ENCODE data around the gene RPL38.
"Not testable (repeated sequence)": the region's sequence is repeated elsewhere in the genome, so short reads cannot be mapped to it uniquely, and the experiment has no call there.

The RPL38 gene

DNA sequence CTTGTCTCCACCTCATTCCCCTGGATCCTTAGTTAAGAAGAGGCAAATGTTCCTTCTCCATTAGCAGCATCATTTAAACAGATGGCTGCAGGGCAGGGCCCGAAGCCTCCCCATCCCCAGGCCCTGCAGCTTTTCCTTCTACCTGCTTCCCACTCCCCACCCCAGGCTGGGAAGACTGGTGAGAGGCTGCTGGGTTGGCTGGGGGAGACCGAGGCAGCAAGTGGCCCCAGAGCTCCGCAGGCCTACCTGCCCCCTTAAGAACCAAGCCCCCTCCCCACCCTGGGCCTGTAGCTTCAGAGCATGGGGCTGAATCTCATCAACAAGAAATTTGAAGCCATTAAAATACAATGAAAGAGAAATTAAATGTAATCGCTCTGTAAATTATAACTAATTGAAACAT is 22.1 kb upstream of the RPL38 start:
- no peak for DNase-seq (ENCODE audit: low read depth, low spot score)
- no peak overlapping the region for H3K4me3 ChIP-seq (ENCODE audit: low read length)

DNA sequence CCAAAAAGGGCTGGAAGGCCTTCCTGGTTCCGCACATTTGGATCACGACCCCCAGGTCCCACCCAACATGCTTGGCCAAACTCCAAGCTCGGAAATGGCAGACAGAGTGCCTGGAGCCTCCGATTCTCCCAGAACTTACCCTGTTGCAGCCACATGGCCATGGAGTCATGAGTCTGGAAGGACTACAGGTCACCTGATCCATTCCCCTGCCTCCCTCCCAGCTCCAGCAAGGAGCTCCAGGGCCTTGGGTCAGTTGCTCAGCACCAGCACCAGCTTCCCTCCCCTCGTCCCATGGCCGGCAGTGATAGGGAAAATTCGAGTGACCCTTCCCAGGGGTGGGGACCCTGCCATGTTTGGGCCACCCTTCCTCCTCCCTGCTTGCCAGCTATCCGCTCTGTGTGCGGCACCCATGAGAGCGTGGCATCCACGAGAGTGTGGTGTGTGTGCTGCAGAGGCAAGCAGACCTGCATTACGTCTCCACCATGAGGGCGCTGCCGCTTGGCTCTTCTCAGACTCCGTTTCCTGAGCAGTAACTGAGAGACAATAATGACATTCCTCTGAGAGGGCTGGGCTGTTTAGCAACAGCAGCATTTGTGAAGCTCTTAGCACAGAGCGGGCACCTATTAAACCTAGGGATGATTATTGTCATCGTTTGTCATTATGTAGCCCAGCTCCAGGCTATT is 21.3 kb upstream of the RPL38 start:
- no peak for DNase-seq (ENCODE audit: low read depth, low spot score)
- H3K4me3 ChIP-seq (ENCODE audit: low read length): no peak overlapping the region

DNA sequence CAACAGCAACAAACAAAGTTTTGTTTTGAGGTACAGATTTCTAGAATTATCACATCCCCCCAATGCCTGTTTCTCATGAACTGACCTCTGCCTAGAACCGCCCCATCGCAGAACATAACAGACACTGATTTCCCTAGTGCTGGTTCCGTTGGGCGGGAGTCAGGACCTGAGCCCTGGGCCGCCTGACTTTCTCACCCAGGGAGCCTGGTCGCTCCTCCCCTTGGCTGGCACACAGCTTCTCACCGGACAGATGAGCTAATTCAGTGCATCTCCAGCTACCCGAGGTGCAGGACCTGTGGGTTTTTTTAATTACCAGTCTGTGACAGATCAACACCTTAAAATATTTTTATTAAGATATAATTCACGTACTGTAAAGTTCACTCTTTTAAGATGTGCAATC is 20.1 kb upstream of the RPL38 start:
- no peak overlapping the region for H3K4me3 ChIP-seq (ENCODE audit: low read length)
- DNase-seq (ENCODE audit: low read depth, low spot score): no peak

DNA sequence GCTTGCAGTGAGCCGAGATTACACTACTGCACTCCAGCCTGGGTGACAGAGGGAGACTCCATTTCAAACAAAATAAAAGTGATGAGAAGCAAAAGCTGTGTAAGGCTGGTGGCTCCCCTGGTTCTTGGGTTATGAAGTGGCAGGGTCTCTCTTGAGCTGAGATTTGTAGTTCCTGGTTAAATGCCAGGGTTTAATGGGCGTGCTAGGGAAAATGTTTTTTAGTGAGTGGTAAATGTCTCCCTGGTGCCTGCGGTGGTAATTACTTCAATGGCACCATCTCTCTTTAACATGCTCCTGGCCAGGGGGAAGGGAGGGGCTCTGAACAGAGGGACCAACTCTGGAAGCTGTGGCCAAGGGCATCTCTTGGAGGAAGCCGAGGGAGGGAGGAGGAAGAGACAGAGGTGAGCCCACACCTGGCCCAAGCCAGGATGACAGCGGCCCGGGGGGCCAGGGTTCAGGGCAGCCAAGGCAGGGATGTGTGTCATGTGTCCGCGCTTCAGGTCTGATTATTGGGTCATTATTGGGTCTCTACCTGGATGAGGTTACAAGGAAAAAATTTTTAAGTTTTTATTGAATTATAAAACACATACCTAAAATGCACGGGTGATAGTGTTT is 17.8 kb upstream of the RPL38 start:
- DNase-seq (ENCODE audit: low read depth, low spot score): no peak
- no peak overlapping the region for H3K4me3 ChIP-seq (ENCODE audit: low read length)

DNA sequence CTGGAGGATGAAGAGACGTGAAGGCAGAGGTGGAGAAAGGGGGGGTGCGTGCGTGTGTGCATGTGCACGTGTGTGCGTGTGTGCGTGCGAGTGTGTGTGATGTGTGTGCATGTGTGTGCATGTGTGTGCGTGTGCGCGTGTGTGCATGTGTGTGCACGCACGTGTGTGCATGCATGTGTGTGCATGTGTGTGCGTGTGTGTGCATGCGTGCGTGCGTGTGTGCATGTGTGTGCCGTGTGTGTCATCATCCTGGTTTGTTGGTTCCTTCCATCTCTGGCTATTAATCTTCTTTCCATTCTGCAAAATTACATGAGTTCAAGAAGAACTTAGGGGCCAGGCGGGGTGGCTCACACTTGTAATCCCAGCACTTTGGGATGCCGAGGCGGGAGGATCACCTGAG is 17.0 kb upstream of the RPL38 start:
- DNase-seq (ENCODE audit: low read depth, low spot score): no peak
- H3K4me3 ChIP-seq (ENCODE audit: low read length): no peak overlapping the region

DNA sequence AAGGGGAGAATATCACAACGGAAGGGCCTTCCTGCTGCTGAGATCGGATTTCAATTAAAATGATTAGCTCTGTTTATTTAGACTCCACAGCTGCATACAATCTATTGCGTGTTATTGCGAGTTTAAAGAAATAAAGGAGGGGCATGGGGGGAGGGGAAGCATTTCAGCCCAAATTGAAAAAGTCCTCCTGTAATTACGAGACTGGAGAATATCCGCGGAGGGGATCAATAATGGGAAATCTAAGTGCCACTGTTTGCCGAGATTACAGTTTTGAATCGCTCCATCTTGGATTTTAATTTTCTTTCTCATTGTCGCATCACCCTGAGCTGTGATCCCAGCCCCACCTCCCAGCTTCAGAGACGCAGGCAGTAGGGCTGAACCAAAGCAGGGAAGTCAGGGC is 15.7 kb upstream of the RPL38 start:
- no peak overlapping the region for H3K4me3 ChIP-seq (ENCODE audit: low read length)
- no peak for DNase-seq (ENCODE audit: low read depth, low spot score)

DNA sequence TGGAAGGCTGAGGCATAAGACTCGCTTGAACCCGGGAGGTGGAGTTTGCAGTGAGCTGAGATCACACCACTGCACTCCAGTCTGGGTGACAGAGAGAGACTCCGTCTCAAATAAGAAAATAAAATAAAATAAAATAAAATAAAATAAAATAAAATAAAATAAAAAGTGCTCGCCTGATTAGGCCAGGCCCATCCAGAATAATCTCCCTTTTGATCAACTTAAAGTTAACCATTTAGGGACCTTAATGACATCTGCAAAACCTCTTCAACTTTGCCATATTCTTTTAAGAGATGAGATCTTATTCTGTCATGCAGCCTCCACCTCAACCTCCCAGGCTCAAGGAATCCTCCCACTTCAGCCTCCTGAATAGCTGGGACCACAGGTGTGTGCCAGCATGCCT is 14.8 kb upstream of the RPL38 start:
- not testable (repeated sequence) for DNase-seq (ENCODE audit: low read depth, low spot score)

DNA sequence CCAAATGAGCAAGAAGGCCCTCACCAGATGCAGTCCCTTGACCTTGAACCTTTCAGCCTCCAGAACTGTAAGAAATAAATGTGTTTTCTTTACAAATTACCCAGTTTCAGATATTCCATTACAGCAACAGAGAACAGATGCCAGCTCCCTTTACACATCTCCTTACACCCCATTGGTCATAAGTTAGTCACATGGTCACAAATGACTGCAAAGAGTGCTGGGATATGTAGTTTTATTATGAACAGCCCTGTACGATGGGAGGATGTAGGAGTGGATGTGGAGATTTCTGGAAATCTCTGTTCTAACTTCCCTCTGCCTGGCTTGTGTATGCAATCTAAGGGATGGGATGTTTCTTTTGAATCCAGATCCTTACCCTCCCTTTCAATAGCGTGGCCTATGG is 13.3 kb upstream of the RPL38 start:
- H3K4me3 ChIP-seq (ENCODE audit: low read length): no peak overlapping the region
- peak; percentile 52 for DNase-seq (ENCODE audit: low read depth, low spot score)

More for the DNA sequence above, 14.8 kb upstream of the RPL38 start:
- H3K4me3 ChIP-seq (ENCODE audit: low read length): not testable (repeated sequence)

DNA sequence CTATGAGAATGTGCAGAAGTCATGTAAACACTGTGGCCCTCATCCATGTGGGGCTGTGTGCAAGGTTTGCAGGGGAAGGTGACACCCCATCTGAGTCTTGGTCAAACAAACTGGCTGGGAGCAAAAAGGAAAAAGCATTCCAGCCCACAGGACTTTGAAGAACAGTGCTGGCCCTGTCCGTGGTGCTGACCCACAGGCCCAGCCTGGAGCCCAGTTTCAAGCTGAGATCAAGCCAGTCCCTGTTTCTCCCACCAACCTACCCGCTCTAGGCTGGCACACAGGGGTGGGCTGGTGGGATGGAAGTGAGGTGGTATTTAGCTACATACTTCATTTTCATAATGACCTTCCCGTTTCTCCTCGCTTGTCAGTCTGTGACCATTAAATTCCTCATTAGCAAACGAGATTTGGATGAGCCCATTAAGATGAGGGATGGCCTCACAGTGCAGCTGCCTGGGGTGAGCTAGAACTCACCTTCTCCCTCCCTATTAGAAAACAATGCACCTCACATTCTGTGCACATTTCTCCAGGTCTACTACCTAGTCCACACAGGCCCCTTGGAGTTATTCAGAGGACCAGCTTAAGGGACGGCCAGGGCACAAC is 12.6 kb upstream of the RPL38 start:
- no peak overlapping the region for H3K4me3 ChIP-seq (ENCODE audit: low read length)
- no peak for DNase-seq (ENCODE audit: low read depth, low spot score)

DNA sequence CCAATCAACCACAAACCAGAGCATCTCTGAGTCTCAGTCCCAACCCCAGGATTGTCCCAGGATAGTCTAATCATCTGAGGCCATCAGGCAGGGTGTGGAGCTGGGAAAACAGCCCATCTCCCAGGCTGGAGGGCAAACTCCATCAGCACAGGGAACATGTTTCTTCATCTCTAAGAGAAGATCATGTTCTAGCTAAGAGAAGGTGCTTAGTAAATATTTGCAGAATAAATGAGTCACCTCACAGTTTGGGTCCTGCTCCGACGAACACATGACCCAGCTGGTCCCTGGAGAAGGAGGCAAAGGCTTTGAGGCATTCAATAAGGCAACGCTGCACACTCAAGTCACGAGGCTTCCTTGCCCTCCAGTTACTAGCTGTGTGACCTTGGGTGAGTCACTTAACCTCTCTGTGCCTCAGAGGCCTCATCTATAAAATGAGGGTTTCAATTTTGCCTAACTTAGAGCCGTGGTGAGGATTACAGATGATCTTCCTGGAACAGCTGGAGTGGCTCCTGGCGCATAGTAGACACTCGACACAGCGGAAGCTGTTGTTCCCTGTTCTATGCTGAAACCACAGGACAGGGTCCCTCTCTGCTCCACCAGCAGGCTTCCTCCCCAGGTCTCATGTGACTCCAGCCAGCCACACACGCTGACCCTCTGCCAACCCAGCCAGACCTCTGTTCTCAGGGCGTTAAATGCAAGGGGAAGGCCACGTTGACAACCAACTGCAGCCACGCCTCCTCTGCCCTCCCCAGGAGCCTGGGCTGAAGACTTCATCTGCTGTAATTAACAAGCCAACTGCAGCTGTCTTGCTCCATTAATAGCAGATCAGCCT is 10.3 kb upstream of the RPL38 start:
- H3K4me3 ChIP-seq (ENCODE audit: low read length): no peak overlapping the region
- DNase-seq (ENCODE audit: low read depth, low spot score): no peak

DNA sequence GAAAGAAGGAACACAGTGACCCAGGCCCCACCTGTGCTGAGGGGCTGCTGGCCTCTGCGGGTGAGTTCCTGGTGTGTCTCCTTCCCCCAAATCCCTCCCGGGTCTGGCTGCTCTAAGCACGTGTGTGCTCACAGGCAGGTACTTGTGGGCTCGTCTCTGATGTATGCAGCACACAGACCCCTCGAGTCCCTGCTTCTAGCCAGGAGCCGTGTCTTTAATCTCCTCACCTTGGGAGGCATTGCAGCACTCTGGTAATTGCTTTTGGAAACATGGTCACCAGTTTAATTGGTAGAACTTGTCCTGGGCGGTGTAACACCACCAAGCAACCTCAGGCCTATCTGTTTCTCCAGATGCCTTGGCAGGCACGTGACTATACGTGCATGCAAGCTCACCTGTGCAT is 8.8 kb upstream of the RPL38 start:
- DNase-seq (ENCODE audit: low read depth, low spot score): no peak
- H3K4me3 ChIP-seq (ENCODE audit: low read length): no peak overlapping the region

DNA sequence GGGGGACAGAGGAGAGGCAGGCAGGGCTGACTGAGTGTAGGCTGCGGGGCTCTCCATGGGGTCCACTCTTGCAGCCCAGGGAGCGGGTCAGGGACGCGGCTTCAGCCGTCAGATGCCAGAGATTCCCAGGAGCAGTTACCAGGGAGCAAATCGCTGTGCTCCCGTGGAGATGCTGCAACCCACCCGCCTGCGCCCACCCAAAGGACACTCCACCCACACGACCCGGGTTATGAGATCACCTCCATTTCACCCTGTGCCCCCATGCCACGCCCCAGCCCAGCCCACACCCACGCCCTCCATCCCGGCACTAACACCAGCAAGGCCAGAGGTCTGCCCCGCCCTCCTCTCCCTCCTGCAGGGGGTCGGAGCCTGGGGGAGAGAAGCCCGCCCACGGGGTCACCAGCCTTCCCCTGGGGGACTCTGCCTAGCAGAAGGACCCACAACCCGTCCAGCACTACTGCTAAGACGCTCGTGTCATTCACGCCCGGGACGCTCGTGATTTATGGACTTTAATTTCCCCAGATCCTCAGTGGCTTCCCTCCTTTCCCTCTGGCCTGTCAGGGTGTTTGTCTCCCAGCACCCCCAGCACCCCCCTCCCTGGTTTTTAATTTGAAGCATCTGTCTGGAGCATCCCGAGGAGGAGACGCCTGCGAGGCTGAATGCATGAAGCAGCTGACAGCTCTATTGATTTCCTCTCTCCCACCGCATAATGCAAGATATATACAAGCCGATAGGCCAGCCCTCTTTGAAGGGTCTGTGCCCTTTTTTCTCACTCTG is 6.7 kb upstream of the RPL38 start:
- no peak for DNase-seq (ENCODE audit: low read depth, low spot score)
- no peak overlapping the region for H3K4me3 ChIP-seq (ENCODE audit: low read length)

DNA sequence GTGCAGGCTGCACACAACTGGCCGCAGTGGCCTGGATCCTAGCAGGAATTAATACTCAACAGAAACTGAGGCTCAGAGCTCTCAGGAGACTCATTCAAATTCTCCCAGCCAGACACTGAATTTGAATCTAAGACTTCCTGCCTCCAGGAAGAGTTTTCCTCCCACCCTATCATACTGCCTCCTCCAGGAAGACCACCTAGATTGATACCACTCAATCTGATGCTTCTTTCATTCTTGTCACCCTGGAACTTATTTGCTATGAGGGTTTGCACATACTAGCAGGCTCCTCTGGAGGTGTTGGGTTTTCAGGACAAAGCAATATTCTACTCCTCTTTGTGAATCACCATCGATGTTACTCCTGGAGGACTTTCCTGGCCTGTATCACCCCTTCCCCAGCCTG is 5.7 kb upstream of the RPL38 start:
- H3K4me3 ChIP-seq (ENCODE audit: low read length): no peak overlapping the region
- DNase-seq (ENCODE audit: low read depth, low spot score): no peak

DNA sequence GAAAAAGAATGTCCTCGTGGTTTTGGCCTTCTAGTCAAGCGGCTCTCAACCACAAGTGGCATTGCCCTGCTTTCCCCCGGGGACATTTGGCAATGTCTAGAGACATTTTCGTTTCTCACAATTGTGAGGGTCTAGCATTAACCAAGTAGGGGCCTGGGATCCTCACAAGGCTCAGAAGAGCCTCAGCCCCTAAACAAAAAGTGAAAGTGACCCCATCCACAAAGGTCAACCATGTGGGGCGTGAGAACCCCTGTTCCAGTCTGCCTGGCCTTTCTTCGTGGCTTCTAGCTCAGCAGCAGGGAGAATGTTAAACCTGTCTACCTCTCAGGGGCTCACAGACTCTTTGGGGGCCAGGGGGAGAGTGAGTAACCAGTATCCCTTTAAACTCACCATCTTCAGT is 4.8 kb upstream of the RPL38 start:
- no peak overlapping the region for H3K4me3 ChIP-seq (ENCODE audit: low read length)
- DNase-seq (ENCODE audit: low read depth, low spot score): no peak

DNA sequence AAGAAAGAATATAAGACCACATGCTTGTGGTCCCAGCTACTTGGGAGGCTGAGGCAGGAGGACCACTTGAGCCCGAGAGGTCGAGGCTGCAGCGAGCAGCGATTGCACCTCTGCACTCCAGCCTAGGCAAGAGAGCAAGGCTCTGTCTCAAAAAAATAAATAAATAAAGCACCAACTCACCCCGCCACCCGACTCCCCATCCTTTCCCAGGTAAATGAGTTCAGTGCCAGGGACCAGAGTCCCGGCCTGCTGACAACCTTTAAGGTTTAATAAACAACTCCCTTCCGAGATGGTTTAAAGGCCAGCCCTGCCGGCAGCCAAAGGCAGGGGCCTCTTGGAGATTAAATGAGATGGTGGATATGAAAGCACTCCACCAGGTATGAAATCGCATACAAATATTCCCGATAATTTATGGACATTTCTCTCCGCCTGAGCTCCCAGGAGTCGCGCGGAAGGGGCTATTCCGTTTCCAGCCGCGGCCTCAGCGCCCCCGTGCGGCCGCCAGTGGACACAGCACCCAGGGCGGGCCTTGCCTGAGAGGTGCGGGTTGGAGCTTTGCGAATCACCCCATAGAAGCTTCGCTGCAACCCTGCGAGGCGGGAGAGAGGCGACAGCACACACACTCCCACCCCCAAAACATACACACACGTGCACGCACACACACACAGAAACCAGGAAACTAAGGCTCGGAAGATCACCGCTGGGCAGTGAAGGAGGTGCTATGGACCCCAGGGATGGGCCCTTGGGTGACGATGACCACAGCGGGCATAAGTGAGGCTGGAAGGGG is 4.0 kb upstream of the RPL38 start:
- H3K4me3 ChIP-seq (ENCODE audit: low read length): no peak overlapping the region
- DNase-seq (ENCODE audit: low read depth, low spot score): peak; percentile 24

DNA sequence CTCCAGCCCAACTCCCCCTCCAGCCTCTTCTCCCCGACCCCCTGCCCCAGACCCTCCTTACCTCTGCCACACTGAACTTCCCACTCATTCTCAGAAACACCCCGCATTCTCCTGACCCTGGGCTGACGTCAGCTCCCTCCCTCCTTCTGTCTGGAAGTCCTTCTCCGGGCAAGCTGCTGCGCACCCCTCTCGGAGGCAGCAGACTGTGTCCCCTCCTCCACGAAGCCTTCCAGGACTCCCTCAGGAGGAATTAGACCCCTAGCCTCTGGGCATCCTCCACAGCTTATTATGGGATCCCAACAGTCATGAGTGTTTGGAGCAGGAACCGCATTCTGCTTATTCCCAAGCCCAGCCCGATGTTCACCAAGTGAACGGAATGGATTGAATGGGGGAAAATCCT is 3.4 kb upstream of the RPL38 start:
- no peak overlapping the region for H3K4me3 ChIP-seq (ENCODE audit: low read length)
- DNase-seq (ENCODE audit: low read depth, low spot score): no peak

DNA sequence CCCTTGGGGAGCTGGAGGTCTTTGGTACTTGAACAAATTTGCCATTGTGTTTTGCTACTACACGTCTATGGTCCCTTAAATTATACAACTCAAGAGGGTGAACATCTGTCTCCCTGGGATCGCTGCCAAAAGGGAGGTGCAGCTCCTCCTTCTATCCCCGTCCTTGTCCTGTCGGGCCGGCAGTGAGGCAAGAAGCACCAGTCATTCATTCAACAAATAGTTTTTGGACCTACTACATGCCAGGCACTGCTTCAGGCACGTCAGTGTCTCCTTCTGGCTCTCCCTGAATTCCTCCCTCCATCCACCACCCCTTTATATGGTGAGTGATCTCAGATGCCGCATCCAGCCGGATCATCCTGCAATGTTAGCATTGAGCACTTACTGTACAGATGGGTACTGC is 2.2 kb upstream of the RPL38 start:
- no peak for DNase-seq (ENCODE audit: low read depth, low spot score)
- no peak overlapping the region for H3K4me3 ChIP-seq (ENCODE audit: low read length)

DNA sequence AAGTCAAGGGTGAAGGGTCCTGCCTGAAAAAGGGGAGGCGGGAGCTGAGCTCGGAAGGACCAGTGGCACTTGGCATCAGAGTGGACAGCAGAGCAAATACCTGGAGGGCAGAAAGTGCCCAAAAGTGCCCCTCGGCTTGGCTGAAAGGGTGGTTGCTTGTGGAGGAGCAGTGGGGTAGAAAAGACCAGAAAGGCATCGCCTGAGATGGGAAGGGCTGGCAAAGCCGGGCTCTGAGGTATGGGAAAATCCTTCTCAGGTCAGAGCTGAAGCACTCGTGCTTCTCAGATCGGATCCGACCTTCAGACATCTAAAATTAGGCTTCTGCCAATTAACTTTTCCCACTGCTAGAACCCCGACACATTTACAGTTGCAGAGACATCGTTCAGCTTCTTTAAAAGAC is 1.5 kb upstream of the RPL38 start:
- H3K4me3 ChIP-seq (ENCODE audit: low read length): no peak overlapping the region
- DNase-seq (ENCODE audit: low read depth, low spot score): no peak

DNA sequence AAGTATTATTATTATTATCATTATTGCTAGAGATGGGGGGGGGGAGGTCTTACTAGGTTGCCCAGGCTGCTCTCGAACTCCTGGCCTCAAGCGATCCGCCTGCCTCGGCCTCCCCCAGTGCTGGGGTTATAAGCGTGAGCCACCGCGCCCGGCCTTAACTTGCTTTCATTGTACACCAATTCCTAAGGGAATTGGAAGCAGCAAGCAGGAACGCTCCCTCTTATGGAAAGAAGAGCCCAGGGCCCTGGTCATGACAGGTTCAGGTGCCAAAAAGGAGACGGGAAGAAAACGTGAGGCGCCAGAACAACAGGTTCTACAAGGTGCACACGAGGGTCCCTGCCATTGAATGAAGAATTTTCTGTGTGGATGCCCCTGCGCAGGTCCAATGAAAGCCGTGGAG is 540 bp upstream of the RPL38 start:
- peak overlapping the region; percentile 98 for H3K4me3 ChIP-seq (ENCODE audit: low read length)
- no peak for DNase-seq (ENCODE audit: low read depth, low spot score)
